ENCODE data around the gene TMEM38B.
A peak's percentile ranks its signal among the peaks of the same experiment; 100 is the strongest.

The TMEM38B gene

GRCh38 chr9:105672711-105673234 lies 21.6 kb upstream of the TMEM38B start:
- H3K9ac ChIP-seq (ENCODE audit: low read length) = no peak overlapping the region
- 0 out of 2 replicates have a peak overlapping the region, but pooled peaks have one; percentile 7 for H3K27ac ChIP-seq (ENCODE audit: low read length)
- peak overlapping the region; percentile 44 for H3K4me2 ChIP-seq (ENCODE audit: low read length)
- peak overlapping the region; percentile 36; the same call in 1 of the 2 replicates for H3K4me3 ChIP-seq (ENCODE audit: low read length)
- H3K9me3 ChIP-seq (ENCODE audit: insufficient read depth, low read length) = peaks cover 3% of the 10 kb centered on the region; the same call in 1 of the 2 replicates
- TF ChIP-seq EZH2phosphoT487 (IDR thresholded peaks at IDR 0.05; ENCODE audit: low read depth) (no peak), CTCF (IDR thresholded peaks at IDR 0.05; ENCODE audit: low read depth, low read length) (no peak)
- no peaks in the 10 kb centered on the region for H3K79me2 ChIP-seq (ENCODE audit: low read length)
- peaks cover 14% of the 10 kb centered on the region for H3K4me1 ChIP-seq (ENCODE audit: low read length)
- H3K36me3 ChIP-seq (replicated peaks; ENCODE audit: low read depth, low read length) = no peaks in the 10 kb centered on the region
- H2AFZ ChIP-seq (ENCODE audit: low read depth, low read length) = peak overlapping the region; percentile 76
- no peaks in the 10 kb centered on the region for H3K27me3 ChIP-seq (ENCODE audit: low read depth, low read length)
- H4K20me1 ChIP-seq (ENCODE audit: insufficient read depth, low read length) = no peaks in the 10 kb centered on the region

GRCh38 chr9:105673850-105674387 lies 20.4 kb upstream of the TMEM38B start:
- no peaks in the 10 kb centered on the region for H4K20me1 ChIP-seq (ENCODE audit: insufficient read depth, low read length)
- H3K27ac ChIP-seq (ENCODE audit: low read length) = no peak overlapping the region
- H3K79me2 ChIP-seq (ENCODE audit: low read length) = no peaks in the 10 kb centered on the region
- no peak overlapping the region for H3K4me3 ChIP-seq (ENCODE audit: low read length)
- H3K4me1 ChIP-seq (ENCODE audit: low read length) = peaks cover 14% of the 10 kb centered on the region
- H3K9ac ChIP-seq (ENCODE audit: low read length) = no peak overlapping the region
- no peak for TF ChIP-seq EZH2phosphoT487 (IDR thresholded peaks at IDR 0.05; ENCODE audit: low read depth)
- TF ChIP-seq CTCF (IDR thresholded peaks at IDR 0.05; ENCODE audit: low read depth, low read length) = no peak
- no peak overlapping the region for H3K4me2 ChIP-seq (ENCODE audit: low read length)
- peaks cover 3% of the 10 kb centered on the region; the same call in 1 of the 2 replicates for H3K9me3 ChIP-seq (ENCODE audit: insufficient read depth, low read length)
- H2AFZ ChIP-seq (ENCODE audit: low read depth, low read length) = no peak overlapping the region
- H3K36me3 ChIP-seq (replicated peaks; ENCODE audit: low read depth, low read length) = no peaks in the 10 kb centered on the region
- no peaks in the 10 kb centered on the region for H3K27me3 ChIP-seq (ENCODE audit: low read depth, low read length)

- no peak overlapping the region for H2AFZ ChIP-seq (ENCODE audit: low read depth, low read length)
- TF ChIP-seq EZH2phosphoT487 (IDR thresholded peaks at IDR 0.05; ENCODE audit: low read depth) = no peak
Observed at GRCh38 chr9:105676351-105676923, 17.9 kb upstream of the TMEM38B start.

GRCh38 chr9:105678163-105678562 lies 16.2 kb upstream of the TMEM38B start:
- no peaks in the 10 kb centered on the region for H4K20me1 ChIP-seq (ENCODE audit: insufficient read depth, low read length)
- peaks cover 6% of the 10 kb centered on the region for H3K4me1 ChIP-seq (ENCODE audit: low read length)
- H3K9ac ChIP-seq (ENCODE audit: low read length) = no peak overlapping the region
- H3K36me3 ChIP-seq (replicated peaks; ENCODE audit: low read depth, low read length) = no peaks in the 10 kb centered on the region
- TF ChIP-seq EZH2phosphoT487 (IDR thresholded peaks at IDR 0.05; ENCODE audit: low read depth) (no peak), CTCF (IDR thresholded peaks at IDR 0.05; ENCODE audit: low read depth, low read length) (no peak)
- no peak overlapping the region for H3K27ac ChIP-seq (ENCODE audit: low read length)
- peaks cover 3% of the 10 kb centered on the region; the same call in 1 of the 2 replicates for H3K9me3 ChIP-seq (ENCODE audit: insufficient read depth, low read length)
- H2AFZ ChIP-seq (ENCODE audit: low read depth, low read length) = no peak overlapping the region
- no peaks in the 10 kb centered on the region for H3K27me3 ChIP-seq (ENCODE audit: low read depth, low read length)
- H3K4me3 ChIP-seq (ENCODE audit: low read length) = no peak overlapping the region
- no peak overlapping the region for H3K4me2 ChIP-seq (ENCODE audit: low read length)
- no peaks in the 10 kb centered on the region for H3K79me2 ChIP-seq (ENCODE audit: low read length)

More at GRCh38 chr9:105676351-105676923, 17.9 kb upstream of the TMEM38B start:
- Histone ChIP-seq H3K36me3 (replicated peaks; ENCODE audit: low read depth, low read length) (no peaks in the 10 kb centered on the region), H3K27ac (ENCODE audit: low read length) (no peak overlapping the region), H3K9me3 (ENCODE audit: insufficient read depth, low read length) (peaks cover 3% of the 10 kb centered on the region; the same call in 1 of the 2 replicates), H4K20me1 (ENCODE audit: insufficient read depth, low read length) (no peaks in the 10 kb centered on the region), H3K4me3 (ENCODE audit: low read length) (no peak overlapping the region), H3K27me3 (ENCODE audit: low read depth, low read length) (no peaks in the 10 kb centered on the region), H3K4me1 (ENCODE audit: low read length) (peaks cover 14% of the 10 kb centered on the region), H3K79me2 (ENCODE audit: low read length) (no peaks in the 10 kb centered on the region), H3K9ac (ENCODE audit: low read length) (no peak overlapping the region), H3K4me2 (ENCODE audit: low read length) (no peak overlapping the region)

Measured in OCI-LY3 (cell line).